8988T (cell line): ENCODE measurements around the gene ATXN2L.
A peak's percentile ranks its signal among the peaks of the same experiment; 100 is the strongest.
"Not testable (repeated sequence)": the region's sequence is repeated elsewhere in the genome, so short reads cannot be mapped to it uniquely, and the experiment has no call there.

ENCODE experiments used
- DNase-seq: peaks from one replicate; pipeline ENCODE4 v3.0.0; 2011

ATXN2L gene

DNA sequence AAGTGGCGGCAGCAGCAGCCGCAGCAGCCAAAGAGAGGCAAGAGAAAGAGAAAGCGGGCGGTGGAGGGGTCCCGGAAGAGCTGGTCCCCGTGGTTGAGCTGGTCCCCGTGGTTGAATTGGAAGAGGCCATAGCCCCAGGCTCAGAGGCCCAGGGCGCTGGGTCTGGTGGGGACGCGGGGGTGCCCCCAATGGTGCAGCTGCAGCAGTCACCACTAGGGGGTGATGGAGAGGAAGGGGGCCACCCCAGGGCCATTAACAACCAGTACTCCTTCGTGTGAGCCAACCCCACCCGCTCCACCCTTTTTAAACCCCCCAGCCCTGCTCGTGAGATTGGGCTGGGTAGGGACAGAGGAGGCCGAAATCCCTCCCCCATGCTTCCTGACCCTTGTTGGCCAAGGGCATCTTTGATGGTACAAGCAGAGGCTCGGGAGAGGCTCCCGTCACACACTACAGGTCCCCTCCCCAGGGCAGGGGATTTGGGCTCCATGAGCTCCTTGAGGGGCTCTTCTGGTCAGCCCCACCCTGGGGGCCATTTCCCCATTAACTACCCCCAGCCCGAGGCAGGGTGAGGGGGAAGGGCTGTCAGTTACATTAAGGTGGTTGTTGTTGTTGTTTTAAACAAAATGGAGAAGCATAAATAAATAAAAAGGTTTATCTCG lies 50.9 kb downstream of the ATXN2L start:
- peak; percentile 72 for DNase-seq

DNA sequence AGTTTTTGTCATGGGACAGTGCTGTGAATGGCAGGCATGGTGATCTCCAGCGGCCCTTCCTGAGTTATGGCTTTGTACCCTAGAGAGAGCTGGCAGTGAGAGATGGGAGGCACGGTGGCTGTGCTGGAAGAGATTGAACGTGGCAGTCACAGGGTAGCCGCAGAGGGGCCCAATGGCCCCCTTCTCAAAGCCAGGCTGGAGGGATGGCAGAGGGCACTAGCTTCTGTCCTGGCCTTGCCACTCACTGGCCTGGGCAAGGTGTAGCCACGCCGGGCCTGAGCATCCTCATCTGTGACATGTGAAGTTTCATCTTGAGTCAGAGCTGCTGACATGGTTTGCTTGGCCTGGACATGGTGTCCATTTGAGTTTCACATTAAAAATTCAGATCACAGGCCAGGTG lies 51.6 kb downstream of the ATXN2L start:
- no peak for DNase-seq

DNA sequence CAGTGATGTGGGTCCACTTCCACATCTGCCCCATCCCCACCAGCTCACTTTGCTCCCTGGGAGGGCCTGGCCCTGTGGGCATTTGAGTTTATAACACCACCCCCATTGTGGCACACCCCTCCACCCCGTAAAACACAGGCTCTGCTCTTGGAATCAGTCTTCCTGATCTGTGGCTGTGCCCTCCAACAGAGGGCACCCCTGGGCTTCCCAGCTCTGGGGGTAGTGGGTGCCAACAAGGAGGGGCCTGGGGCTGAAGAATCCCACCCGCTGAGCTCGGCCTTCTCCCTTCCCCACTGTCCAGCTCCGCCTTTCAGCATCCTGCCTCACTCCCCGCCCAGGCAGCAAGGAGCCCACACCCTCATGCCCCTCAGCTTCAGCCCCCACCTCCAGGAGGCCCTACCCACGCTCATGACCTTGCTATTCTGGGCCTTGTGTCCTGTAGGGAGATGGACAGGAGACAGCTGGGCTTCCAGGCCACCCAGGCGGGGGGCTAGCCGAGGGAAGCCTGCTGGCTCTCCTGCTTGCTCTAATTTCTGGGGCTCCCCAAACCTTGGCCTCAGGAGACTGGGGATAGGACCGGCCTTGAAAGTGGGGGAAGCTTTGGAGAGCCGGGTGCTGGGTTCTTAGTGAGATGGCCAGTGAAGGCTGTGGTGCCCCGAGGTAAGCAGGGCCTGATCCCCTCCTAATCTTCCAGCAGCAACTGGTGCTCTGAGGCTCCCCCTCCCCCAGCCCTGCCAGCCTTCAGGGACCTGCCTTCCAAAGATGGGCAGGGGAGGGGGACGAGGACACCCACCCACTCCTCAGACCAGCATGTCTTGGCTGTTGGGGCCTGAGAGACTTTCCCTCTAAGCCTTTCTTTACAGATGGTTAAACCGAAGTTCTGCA lies 52.6 kb downstream of the ATXN2L start:
- DNase-seq = no peak

DNA sequence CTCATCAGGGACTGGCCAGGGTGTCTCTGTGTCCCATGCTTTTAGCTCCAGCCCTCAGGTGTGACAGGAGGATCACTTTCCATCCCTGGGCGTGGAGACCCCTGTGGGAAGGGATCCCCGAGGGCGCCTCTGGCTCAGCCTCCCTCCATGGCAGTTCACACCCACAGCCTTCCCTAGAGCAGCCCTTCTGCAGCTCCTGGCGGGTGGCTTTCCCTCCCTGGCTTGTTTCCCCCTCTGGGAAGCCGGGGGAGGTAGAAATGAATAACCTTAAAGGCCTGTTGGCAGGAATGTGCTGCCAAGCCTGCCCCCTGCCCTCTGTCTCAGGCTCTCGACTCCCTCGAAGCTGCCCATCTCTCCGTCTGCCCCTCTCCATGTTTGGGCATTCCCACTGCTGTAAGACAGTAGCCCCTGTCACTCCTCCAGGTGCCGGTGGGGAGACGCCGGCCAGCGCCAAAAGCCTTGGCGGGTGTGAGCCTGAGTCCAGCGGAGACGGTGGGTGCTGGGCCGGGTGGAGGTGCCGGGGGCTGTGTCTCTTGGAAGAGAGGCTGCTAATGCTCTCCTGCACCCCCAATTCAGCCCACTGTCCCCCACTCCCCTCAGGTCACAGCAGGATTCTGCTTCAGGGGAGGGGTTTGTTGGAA lies 53.3 kb downstream of the ATXN2L start:
- no peak for DNase-seq

DNA sequence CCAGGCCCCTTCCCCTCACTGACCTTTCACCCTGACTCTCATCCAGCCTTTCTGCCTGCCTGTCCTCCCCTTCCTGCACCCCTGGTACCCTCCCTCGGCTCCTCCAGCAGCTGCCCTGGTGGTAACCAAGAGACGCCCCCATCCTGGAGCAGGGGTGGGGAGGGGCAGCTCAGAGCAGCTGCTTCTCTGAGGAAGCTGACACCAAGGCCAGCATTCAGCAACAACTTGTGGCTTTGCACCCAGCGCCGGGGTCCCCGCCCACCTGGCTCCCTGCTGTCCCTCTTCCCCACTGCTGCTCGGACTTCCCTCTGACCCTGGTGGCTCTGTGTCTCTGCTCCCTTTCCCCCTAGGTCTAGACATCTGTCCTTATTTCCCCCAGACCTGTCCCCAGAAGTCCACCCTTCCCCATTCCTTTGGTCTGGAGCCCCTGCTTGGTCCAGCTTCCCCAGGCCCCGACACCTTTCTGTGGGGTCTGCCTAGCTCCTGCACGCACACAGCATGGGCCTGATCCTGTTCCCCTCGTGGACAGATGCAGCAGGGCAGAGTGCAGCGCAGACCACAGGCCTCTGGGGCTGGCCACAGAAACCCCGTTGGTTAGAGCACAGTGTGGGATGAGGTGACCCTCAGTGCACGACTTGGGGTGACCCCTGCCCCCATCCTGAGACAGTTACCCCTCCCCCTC lies 54.3 kb downstream of the ATXN2L start:
- DNase-seq = no peak

DNA sequence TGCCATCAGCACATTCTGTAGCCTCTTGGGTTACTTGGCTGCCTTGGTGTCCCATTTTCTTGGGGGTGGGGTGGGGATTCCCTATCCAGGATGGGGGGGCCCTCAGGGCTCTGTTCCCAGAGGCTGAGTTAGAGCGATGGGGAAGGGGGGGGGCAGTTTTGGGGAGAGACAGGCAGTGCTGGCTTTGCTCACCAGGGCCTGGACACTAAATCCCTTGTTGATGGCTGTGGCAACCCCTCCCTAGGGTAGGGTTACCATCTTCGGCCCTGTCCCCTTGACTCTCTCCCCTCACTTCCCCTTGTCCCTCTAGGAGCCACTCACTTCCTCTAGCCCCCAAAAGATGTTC lies 54.8 kb downstream of the ATXN2L start:
- DNase-seq = no peak

DNA sequence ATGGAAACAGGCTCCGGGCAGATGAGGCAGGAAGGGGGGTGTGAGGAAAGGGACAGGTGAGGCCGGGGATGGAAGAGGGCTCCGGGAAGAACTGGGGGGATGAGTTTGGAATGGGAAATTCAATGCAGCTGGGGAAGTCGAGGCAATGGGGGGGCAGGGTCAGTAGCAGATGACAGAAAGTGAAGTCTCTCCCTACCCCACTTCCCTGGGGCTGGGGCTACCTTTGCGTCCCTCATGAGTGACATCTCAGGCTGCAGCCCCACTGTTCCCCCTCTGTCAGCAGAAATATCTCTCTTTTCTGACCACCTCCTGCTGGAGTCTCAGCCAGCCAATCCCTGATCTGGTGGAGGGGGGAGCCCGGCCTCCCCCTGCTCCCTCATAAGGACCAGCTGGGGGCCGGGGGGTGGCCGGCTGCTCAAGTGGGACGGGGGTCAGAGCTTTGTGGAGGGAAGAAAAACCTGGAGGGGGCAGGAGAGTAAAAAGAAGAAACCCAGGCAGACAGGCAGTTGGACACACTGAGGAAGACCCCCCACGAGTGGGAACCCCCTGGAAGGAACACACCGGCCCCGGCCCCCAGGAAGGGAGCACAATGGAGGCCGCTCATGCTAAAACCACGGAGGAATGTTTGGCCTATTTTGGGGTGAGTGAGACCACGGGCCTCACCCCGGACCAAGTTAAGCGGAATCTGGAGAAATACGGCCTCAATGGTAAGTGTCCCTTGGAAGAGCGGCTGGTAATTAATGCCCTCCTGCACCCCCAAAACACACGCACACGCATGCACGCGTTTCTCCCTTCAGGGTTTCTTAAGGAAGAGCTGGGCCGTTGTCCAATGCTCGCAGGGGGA lies 55.5 kb downstream of the ATXN2L start, which contains the start of gene ATP2A1:
ATP2A1 (plus strand) TSS at position 406 of the 844 bp plus-strand sequence; CDS start at position 590, 184 bp downstream.
- DNase-seq = no peak

DNA sequence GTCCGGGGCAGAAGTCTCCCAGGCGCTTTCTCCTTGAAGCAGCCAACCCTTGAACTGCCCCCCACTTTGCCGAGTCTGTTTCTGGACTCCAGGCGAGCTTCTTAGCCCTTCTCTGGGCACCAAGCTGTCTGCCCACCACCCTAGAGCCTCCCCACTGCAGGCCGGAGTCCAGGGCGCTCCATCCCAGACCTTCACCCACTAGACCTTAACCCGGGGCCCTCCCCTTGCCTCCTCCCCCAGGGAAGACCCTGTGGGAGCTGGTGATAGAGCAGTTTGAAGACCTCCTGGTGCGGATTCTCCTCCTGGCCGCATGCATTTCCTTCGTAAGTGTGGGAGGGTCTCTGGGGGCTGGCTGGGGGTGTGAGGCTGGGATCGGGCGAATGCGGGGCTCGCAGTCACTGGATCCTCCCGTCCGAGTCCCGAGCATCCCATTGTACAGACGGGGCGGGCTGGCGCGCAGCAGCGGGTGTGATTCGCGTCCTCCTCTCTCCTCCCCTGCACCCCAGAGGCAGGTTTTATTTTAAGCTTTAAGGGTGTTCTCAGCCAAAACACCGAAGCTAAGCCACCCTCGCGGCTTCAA lies 56.6 kb downstream of the ATXN2L start:
- peak; percentile 63 for DNase-seq

DNA sequence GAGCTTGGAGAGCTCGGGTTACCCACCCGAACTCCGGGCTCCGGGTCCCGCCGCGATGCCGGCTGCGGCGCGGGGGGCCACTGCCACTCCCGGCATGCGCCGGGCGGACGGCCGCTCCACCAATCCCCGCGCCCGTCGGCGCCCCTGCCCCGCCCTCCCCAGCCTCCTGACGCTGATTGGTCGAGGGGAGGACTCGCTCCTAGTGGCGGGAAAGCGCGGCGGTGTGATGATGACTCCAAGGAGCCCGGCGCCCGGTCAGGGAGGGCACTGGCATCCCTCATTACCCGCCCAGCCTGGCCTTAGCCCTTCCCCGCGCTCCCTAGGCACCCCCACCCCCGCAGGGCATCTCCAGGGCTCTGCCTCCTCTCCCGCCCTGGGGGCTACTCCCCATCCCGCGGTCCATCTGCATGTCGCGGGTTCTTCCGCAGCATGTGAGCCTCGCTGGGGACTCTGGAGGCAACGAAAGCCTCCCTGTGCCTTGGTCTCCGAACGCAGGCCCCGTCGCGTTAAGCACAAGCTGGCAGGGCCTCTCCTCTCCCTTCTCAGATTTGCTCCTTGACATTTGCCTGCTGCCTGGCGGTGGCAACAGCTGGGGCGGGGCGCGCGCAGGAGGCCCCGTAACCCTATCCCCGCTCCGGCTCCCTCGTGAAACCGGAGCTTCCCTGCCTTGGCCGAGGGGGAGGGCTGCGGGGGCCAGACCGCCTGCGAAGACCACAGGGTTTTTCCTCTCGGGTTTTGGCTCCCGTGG lies 57.2 kb downstream of the ATXN2L start:
- DNase-seq = peak; percentile 91

DNA sequence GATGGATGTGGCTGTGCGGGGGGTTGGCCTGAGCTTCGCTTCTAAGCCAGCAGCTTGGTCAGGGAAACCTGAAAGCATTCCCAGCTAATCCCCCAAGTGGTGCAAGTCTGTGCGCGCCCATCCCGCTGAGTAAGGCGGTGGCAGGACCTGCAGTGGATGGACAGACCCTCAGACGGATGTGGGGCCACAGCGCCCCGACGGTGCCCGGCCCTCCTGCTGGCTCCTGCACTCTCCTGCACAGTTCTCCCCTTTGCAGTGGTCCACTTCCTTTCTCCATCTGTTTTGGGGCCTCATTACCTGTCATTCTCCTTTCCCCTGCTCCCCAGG lies 57.8 kb downstream of the ATXN2L start:
- no peak for DNase-seq

DNA sequence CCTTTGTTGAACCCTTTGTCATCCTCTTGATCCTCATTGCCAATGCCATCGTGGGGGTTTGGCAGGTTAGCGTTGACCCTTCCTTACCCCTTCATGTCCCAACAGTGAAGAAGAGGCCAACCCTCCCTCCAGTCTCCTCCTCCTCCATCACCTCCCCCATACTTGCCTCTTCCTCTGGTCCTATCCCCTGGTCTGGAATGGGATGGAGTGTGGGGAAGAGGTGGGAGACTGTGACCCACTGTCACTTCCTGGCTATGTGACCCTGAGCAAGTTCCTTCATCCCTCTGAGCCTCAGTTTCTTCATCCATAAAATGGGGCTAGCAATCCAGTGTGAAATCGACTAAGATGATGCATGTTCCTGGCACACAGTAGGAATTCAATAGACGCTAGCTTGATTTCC lies 58.2 kb downstream of the ATXN2L start:
- no peak for DNase-seq

DNA sequence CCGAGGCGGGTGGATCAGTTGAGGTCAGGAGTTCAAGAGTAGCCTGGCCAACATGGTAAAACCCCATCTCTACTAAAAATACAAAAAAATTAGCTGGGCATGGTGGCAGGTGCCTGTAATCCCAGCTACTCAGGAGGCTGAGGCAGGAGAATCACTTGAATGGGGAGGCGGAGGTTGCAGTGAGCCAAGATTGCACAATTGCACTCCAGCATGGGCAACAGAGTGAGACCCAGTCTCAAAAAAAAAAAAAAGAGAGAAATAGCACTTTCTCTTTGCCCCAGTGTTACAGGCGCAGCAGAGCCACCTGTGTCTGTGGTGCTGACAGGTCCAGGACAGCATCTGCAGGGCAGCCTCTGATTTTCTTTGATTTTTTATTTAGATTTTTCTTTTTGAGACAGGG lies 58.8 kb downstream of the ATXN2L start:
- DNase-seq = not testable (repeated sequence)

DNA sequence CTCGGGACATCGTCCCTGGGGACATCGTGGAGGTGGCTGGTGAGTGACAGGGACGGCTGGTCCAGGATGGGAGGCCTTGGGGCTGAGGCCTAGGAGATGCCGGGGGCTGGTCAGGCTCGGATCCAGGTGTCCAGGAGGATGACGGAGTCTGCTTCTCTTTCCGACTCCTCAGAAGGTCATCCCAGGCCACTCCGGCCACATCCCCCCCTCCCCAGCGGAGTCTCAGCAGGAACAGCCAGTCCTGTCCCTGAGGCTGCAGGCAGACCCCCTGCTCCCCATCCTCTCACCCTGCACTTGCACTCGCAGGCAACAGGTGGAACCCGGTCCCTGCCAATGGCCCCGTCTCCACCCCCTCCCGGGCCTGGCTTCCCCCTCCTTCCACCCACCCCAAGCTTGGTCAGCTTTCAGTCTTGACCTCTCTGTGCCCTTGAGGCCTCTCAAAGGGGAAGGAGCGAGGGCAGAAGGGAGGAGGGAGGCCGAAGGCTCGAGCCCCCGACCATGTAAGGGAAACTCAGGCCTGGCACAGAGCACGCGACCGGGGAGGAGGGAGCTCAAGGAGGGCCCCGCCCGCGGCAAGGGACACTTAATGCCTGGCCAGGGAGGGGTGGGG lies 59.9 kb downstream of the ATXN2L start:
- DNase-seq = no peak

DNA sequence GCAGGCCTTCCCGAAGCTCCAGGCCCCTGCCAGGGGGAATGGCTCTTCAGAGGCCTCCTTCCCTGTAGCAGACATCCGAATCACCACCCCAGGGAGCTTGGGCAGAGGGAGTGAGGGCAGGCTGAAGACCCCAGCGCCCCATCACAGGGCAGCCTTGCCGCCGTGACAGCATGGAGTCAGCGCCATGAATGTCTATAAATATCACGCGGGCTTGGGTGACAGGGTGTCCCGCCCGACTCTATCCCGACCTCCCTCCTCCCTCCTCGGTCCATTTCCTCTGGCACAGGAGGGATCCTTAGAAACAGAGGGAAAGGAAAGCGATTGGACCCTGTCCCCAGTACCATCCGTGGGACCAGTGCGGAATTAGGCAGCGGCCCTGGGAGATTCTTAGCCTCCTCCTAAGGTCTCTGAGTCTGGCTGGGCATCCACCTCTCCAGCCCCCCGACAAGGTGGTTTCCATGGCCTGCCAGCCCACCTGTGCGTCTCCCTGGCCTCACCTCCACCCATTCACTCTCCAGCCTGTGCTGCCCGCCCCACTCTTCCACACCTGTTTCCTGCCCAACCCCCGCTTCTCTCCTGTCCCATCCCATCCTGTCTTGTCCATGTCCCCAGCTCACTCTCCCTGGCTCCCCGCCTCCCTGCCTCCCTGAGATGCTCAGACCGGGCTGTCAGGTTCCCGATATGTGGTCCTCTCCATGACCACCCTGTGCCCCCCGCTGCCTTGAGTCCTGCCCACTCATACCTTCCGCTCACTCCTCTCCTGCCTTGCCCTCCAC lies 60.6 kb downstream of the ATXN2L start:
- DNase-seq = no peak

DNA sequence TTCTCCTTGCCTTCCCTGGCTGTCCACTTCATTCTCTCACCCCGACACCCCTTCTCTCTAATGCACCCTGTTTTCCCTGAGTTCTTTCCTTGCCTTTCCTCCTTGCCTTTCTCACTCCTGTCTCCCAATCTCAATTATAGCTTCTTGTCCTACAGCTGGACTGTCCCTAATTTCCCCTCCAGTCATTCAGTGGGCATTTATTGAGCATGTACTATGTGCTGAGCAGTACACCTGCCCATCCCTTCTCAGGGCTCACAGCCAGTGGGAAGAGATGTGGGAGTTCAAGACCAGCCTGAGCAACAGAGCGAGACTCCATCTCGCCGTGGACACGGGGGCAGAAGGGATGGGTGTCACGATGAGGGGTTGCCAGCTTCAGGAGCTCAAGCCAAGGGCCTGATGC lies 61.2 kb downstream of the ATXN2L start:
- DNase-seq = no peak
